ENCODE measurements around the gene DTNB. TPM values are rescaled to one million over a fixed set of nuclear protein-coding genes. Genes with fewer than 3 reads are reported as not detected.
"Not testable (repeated sequence)": the region's sequence is repeated elsewhere in the genome, so short reads cannot be mapped to it uniquely, and the experiment has no call there.

DTNB gene
- total RNA-seq, 2 donors from 2014 or later: 4.3 to 4.4 TPM

DNA sequence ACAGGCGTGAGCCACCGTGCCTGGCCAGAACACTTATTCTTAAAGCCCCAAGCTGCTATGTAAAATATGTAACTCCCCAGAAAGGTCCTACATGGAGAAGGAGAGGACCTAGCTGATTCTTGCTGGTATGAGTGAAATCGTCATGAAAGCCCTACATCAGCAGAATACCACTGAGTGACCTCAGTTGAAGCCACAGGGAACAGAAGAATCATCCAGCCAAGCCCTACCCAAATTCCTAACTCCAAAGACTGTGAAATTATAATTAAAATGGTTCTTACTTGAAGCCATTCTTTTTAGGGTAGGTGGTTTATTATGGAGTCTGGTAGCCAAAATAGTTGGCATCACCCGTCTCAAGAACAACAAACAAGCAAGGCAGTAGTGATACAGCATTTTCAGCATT, 4.5 kb upstream of the DTNB start:
- Histone ChIP-seq H3K27me3 (no peaks in the 10 kb centered on the region), H3K9me3 (no peaks in the 10 kb centered on the region), H3K27ac (no peak overlapping the region), H3K36me3 (no peaks in the 10 kb centered on the region), H3K4me3 (no peak overlapping the region), H3K4me1 (no peaks in the 10 kb centered on the region)
- DNase-seq (ENCODE audit: low spot score): no peak
- TF ChIP-seq CTCF (IDR thresholded peaks at IDR 0.05): no peak

DNA sequence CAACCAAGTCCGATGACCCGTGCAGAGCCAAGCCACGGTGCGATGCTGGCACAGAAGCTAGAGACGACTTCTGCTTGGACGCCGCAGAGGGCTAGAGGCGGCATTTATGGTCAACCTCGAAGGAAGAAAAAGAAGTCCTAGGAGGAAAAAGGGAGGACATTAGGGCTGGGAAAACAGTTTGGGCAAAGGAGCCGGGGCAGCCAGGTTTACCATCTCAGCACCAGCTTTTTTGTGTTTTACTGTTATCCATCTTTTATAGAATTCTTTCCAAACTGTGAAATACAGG, 643 bp upstream of the DTNB start:
- no peak for DNase-seq (ENCODE audit: low spot score)
- H3K4me1 ChIP-seq: peaks cover 0 to 8% of the 10 kb centered on the region in 2 donors
- no peak for TF ChIP-seq CTCF (IDR thresholded peaks at IDR 0.05)
- H3K9me3 ChIP-seq: no peaks in the 10 kb centered on the region
- H3K4me3 ChIP-seq: peak overlapping the region; percentile 46 to 78
- peak overlapping the region; percentile 64 to 76 for H3K27ac ChIP-seq
- H3K36me3 ChIP-seq: no peaks in the 10 kb centered on the region
- H3K27me3 ChIP-seq: no peaks in the 10 kb centered on the region

- no peak for DNase-seq (ENCODE audit: low spot score)
- Histone ChIP-seq H3K4me1 (peaks cover 0 to 8% of the 10 kb centered on the region in 2 donors), H3K27me3 (no peaks in the 10 kb centered on the region), H3K36me3 (no peaks in the 10 kb centered on the region), H3K4me3 (peak overlapping the region; percentile 78 to 80), H3K9me3 (no peaks in the 10 kb centered on the region), H3K27ac (peak overlapping the region; percentile 72 to 81)
- no peak for TF ChIP-seq CTCF (IDR thresholded peaks at IDR 0.05)
Measured at GRCh38 chr2:25672494-25673299, 680 bp downstream of the DTNB start.

DNA sequence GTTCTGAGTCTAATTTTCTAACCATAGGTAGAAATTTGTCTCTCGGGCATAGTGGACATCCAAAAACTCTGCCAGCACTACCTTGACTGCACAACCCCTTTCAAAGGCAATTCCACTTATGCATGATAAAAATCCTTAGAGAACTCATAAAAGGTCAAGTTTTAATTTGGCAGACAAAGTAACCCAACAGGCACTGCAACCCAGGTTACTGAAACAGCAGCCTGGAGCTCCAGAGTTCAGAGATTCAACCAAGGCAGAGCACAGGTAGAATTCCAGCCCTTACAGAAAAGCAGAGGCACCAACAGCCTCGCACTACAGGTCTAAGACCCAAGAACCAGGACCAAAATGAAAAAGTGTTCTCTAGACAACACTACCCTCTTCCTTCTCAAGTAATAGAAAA, 1.8 kb downstream of the DTNB start:
- no peak for DNase-seq (ENCODE audit: low spot score)
- Histone ChIP-seq H3K27me3 (no peaks in the 10 kb centered on the region), H3K27ac (no peak overlapping the region), H3K4me1 (peaks cover 0 to 8% of the 10 kb centered on the region in 2 donors), H3K9me3 (no peaks in the 10 kb centered on the region), H3K4me3 (no peak overlapping the region), H3K36me3 (no peaks in the 10 kb centered on the region)
- TF ChIP-seq CTCF (IDR thresholded peaks at IDR 0.05): no peak

- Histone ChIP-seq H3K36me3 (no peaks in the 10 kb centered on the region), H3K27me3 (no peaks in the 10 kb centered on the region), H3K4me3 (no peak overlapping the region), H3K4me1 (peaks cover 0 to 9% of the 10 kb centered on the region in 2 donors), H3K9me3 (no peaks in the 10 kb centered on the region), H3K27ac (no peak overlapping the region)
- DNase-seq (ENCODE audit: low spot score): no peak
- no peak for TF ChIP-seq CTCF (IDR thresholded peaks at IDR 0.05)
Measured at GRCh38 chr2:25669520-25669919, 3.9 kb downstream of the DTNB start.

DNA sequence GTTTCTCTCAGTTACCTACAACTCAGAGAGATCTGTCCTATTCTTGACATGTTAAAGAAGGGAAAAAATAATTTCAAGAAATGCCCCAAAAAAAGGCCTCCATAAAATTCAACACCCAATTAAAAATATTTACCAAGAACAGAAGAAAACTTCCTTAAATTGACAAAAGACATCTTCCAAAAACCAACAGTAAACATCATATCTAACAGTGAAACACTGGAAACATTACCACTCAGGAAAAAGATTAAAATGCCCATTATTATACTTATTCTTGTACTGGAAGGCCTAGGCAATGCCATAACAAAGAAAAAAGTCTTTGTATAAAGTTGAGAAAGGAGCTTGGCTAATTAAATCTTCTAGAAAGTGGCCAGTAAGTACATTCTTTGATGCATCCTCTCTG, 7.2 kb downstream of the DTNB start:
- Histone ChIP-seq H3K27ac (no peak overlapping the region), H3K4me3 (no peak overlapping the region), H3K27me3 (no peaks in the 10 kb centered on the region), H3K4me1 (peaks cover 0 to 4% of the 10 kb centered on the region in 2 donors), H3K9me3 (no peaks in the 10 kb centered on the region), H3K36me3 (no peaks in the 10 kb centered on the region)
- DNase-seq (ENCODE audit: low spot score): no peak
- TF ChIP-seq CTCF (IDR thresholded peaks at IDR 0.05): no peak

- H3K36me3 ChIP-seq; H3K9me3 ChIP-seq; H3K27ac ChIP-seq; DNase-seq (ENCODE audit: low spot score); H3K27me3 ChIP-seq; H3K4me1 ChIP-seq; H3K4me3 ChIP-seq: not testable (repeated sequence)
Measured at GRCh38 chr2:25665429-25665828, 7.9 kb downstream of the DTNB start.

All from right atrium auricular region (tissue), 2 donors.